ENCODE measurements around the gene CDH2. TPM values are rescaled to one million over a fixed set of nuclear protein-coding genes. Genes with fewer than 3 reads are reported as not detected.

CDH2 gene
- polyA plus RNA-seq, 1 donor (not counting 4 experiments of a cell fraction or from before 2014, with no cell fraction given) = 0.46 TPM

DNA sequence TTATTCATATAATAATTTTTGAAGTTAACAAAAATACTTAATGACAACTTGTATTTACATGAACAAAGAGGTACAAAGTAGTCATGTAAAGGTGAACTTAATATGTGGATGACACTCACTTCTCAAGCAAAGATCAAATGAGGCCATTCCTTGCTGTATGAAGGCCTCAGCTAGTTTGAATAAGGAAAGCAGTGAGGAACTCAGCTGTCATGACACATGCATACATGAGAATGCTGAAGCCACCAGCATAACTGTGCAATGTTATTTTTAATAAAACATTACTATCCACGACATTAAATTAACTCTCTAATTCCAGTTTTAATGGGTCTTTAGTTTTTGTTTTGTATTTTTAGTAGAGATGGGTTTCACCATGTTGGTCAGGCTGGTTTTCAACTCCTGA, 102.9 kb downstream of the CDH2 start:
- dilution Hi-C loops (cut with MboI; ENCODE audit: extremely low pct_ligation_motif_present, low sequenced_read_pairs) = no loop called here
- Histone ChIP-seq H3K4me2 (ENCODE audit: control insufficient read depth, extremely low read depth, insufficient read depth, low read depth, low read length) (no peak overlapping the region), H3K27me3 (ENCODE audit: control insufficient read depth, extremely low read depth, insufficient read depth, low read length) (no peaks in the 10 kb centered on the region), H3K36me3 (ENCODE audit: control insufficient read depth in 2 of 2, extremely low read depth in 1 of 2, insufficient read depth in 2 of 2, low read length in 2 of 2) (no peaks in the 10 kb centered on the region), H4K20me1 (ENCODE audit: control insufficient read depth, extremely low read depth, insufficient read depth, low read length) (no peaks in the 10 kb centered on the region), H3K9me3 (ENCODE audit: control insufficient read depth, low read depth, low read length) (no peaks in the 10 kb centered on the region), H2AFZ (ENCODE audit: control insufficient read depth, low read length) (no peak overlapping the region), H3K79me2 (ENCODE audit: control insufficient read depth, insufficient read depth, low read length) (no peaks in the 10 kb centered on the region), H3K9ac (ENCODE audit: control insufficient read depth, extremely low read depth, insufficient read depth, low read length) (no peak overlapping the region), H3K27ac (ENCODE audit: control insufficient read depth, insufficient read depth, low read length) (no peak overlapping the region), H3K9me1 (ENCODE audit: control insufficient read depth, extremely low read depth, insufficient read depth, low read length) (no peaks in the 10 kb centered on the region), H3K4me1 (ENCODE audit: control insufficient read depth, extremely low read depth, insufficient read depth, low read length) (no peaks in the 10 kb centered on the region), H3K4me3 (ENCODE audit: control insufficient read depth in 2 of 3, extremely low read depth in 1 of 3, insufficient read depth in 2 of 3, low read depth in 1 of 3, low read length in 3 of 3) (no peak overlapping the region)
- no peak for FAIRE-seq
- no peak for TF ChIP-seq EZH2 (IDR thresholded peaks at IDR 0.05; ENCODE audit: low read length)
- TF ChIP-seq, protein P1, sequence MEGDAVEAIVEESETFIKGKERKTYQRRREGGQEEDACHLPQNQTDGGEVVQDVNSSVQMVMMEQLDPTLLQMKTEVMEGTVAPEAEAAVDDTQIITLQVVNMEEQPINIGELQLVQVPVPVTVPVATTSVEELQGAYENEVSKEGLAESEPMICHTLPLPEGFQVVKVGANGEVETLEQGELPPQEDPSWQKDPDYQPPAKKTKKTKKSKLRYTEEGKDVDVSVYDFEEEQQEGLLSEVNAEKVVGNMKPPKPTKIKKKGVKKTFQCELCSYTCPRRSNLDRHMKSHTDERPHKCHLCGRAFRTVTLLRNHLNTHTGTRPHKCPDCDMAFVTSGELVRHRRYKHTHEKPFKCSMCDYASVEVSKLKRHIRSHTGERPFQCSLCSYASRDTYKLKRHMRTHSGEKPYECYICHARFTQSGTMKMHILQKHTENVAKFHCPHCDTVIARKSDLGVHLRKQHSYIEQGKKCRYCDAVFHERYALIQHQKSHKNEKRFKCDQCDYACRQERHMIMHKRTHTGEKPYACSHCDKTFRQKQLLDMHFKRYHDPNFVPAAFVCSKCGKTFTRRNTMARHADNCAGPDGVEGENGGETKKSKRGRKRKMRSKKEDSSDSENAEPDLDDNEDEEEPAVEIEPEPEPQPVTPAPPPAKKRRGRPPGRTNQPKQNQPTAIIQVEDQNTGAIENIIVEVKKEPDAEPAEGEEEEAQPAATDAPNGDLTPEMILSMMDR (optimal IDR thresholded peaks at IDR 0.05 in 1 of 3, IDR thresholded peaks at IDR 0.05 in 1 of 3, conservative IDR thresholded peaks at IDR 0.05 in 1 of 3; ENCODE audit: extremely low read depth in 1 of 3, insufficient read depth in 2 of 3, low read length in 3 of 3) = no peak
- DNase-seq (ENCODE audit: low read depth, low spot score) = no peak

- no peak overlapping the region for H3K4me2 ChIP-seq (ENCODE audit: control insufficient read depth, extremely low read depth, insufficient read depth, low read depth, low read length)
- no peak overlapping the region for H3K4me3 ChIP-seq (ENCODE audit: control insufficient read depth in 2 of 3, extremely low read depth in 1 of 3, insufficient read depth in 2 of 3, low read depth in 1 of 3, low read length in 3 of 3)
- H3K27me3 ChIP-seq (ENCODE audit: control insufficient read depth, extremely low read depth, insufficient read depth, low read length) = no peaks in the 10 kb centered on the region
- no peak for TF ChIP-seq EZH2 (IDR thresholded peaks at IDR 0.05; ENCODE audit: low read length)
- TF ChIP-seq, protein P1 (optimal IDR thresholded peaks at IDR 0.05 in 1 of 3, IDR thresholded peaks at IDR 0.05 in 1 of 3, conservative IDR thresholded peaks at IDR 0.05 in 1 of 3; ENCODE audit: extremely low read depth in 1 of 3, insufficient read depth in 2 of 3, low read length in 3 of 3) = no peak
- H3K4me1 ChIP-seq (ENCODE audit: control insufficient read depth, extremely low read depth, insufficient read depth, low read length) = no peaks in the 10 kb centered on the region
- H3K9me3 ChIP-seq (ENCODE audit: control insufficient read depth, low read depth, low read length) = no peaks in the 10 kb centered on the region
- dilution Hi-C loops (cut with MboI; ENCODE audit: extremely low pct_ligation_motif_present, low sequenced_read_pairs) = no loop called here
- no peak overlapping the region for H3K27ac ChIP-seq (ENCODE audit: control insufficient read depth, insufficient read depth, low read length)
- H4K20me1 ChIP-seq (ENCODE audit: control insufficient read depth, extremely low read depth, insufficient read depth, low read length) = no peaks in the 10 kb centered on the region
- H3K79me2 ChIP-seq (ENCODE audit: control insufficient read depth, insufficient read depth, low read length) = no peaks in the 10 kb centered on the region
- no peak overlapping the region for H2AFZ ChIP-seq (ENCODE audit: control insufficient read depth, low read length)
- no peak overlapping the region for H3K9ac ChIP-seq (ENCODE audit: control insufficient read depth, extremely low read depth, insufficient read depth, low read length)
- no peak for FAIRE-seq
- DNase-seq (ENCODE audit: low read depth, low spot score) = no peak
- no peaks in the 10 kb centered on the region for H3K9me1 ChIP-seq (ENCODE audit: control insufficient read depth, extremely low read depth, insufficient read depth, low read length)
- no peaks in the 10 kb centered on the region for H3K36me3 ChIP-seq (ENCODE audit: control insufficient read depth in 2 of 2, extremely low read depth in 1 of 2, insufficient read depth in 2 of 2, low read length in 2 of 2)
Measured at GRCh38 chr18:28073658-28074057, 103.3 kb downstream of the CDH2 start.

Data from keratinocyte (primary cell).